ENCODE data around the gene ST6GALNAC3.

Gene ST6GALNAC3

GRCh38 chr1:76463849-76464248, 389.3 kb downstream of the ST6GALNAC3 start:
- no peak for DNase-seq

GRCh38 chr1:76465030-76465429, 390.5 kb downstream of the ST6GALNAC3 start:
- peak; percentile 25 to 74 (median 60) for DNase-seq

- no peak for DNase-seq
These were observed 395.6 kb downstream of the ST6GALNAC3 start for GRCh38 chr1:76470166-76470565.

GRCh38 chr1:76471536-76471935, 397.0 kb downstream of the ST6GALNAC3 start:
- DNase-seq = no peak

- no peak for DNase-seq
These were observed 399.0 kb downstream of the ST6GALNAC3 start for GRCh38 chr1:76473591-76473990.

GRCh38 chr1:76474922-76475321, 400.4 kb downstream of the ST6GALNAC3 start:
- DNase-seq = no peak

GRCh38 chr1:76477156-76477555, 402.6 kb downstream of the ST6GALNAC3 start:
- DNase-seq = no peak

- no peak for DNase-seq
These were observed 406.3 kb downstream of the ST6GALNAC3 start for GRCh38 chr1:76480827-76481226.

GRCh38 chr1:76481672-76482071, 407.1 kb downstream of the ST6GALNAC3 start:
- no peak for DNase-seq

GRCh38 chr1:76482272-76482671, 407.7 kb downstream of the ST6GALNAC3 start:
- no peak for DNase-seq

- no peak for DNase-seq
These were observed 417.2 kb downstream of the ST6GALNAC3 start for GRCh38 chr1:76491737-76492136.

GRCh38 chr1:76492752-76493430, 418.3 kb downstream of the ST6GALNAC3 start:
- peak in 1 of 3 donors; percentile 8 for DNase-seq

- DNase-seq = peak; percentile 53 to 79 (median 66)
These were observed 420.3 kb downstream of the ST6GALNAC3 start for GRCh38 chr1:76494807-76495206.

GRCh38 chr1:76496871-76497270, 422.3 kb downstream of the ST6GALNAC3 start:
- DNase-seq = no peak

GRCh38 chr1:76500116-76500515, 425.6 kb downstream of the ST6GALNAC3 start:
- DNase-seq = no peak

GRCh38 chr1:76501136-76501535, 426.6 kb downstream of the ST6GALNAC3 start:
- DNase-seq = no peak

- DNase-seq = peak in 2 of 3 donors; percentile 12 to 32
These were observed 427.2 kb downstream of the ST6GALNAC3 start for GRCh38 chr1:76501586-76502219.

GRCh38 chr1:76503100-76503499, 428.6 kb downstream of the ST6GALNAC3 start:
- no peak for DNase-seq

GRCh38 chr1:76503736-76504135, 429.2 kb downstream of the ST6GALNAC3 start:
- DNase-seq = no peak

- no peak for DNase-seq
These were observed 432.8 kb downstream of the ST6GALNAC3 start for GRCh38 chr1:76507376-76507775.

- DNase-seq = no peak
These were observed 434.3 kb downstream of the ST6GALNAC3 start for GRCh38 chr1:76508871-76509270.

- no peak for DNase-seq
These were observed 436.4 kb downstream of the ST6GALNAC3 start for GRCh38 chr1:76510672-76511557.

- no peak for DNase-seq
These were observed 437.1 kb downstream of the ST6GALNAC3 start for GRCh38 chr1:76511558-76512179.
